Neural cell (in vitro differentiated cells): ENCODE measurements around the gene DIRAS2. TPM values are rescaled to one million over a fixed set of nuclear protein-coding genes. Genes with fewer than 3 reads are reported as not detected.

Experiments used
- H2AFZ ChIP-seq: fragments of 200-600, 300-800 bp; sonication (generic), shearing (Covaris generic); 2 replicates; pipeline ENCODE4 v1.6.0; 2014; ENCODE audit warnings: low read depth, mild to moderate bottlenecking, antibody characterized with exemption, low read length, moderate library complexity
- H3F3A ChIP-seq: fragments of 200-600 bp; shearing (Covaris generic); 2 replicates; pipeline ENCODE4 v1.6.1; 2016; ENCODE audit warnings: mild to moderate bottlenecking, moderate library complexity, mixed read lengths, antibody characterized with exemption, low read length; ENCODE audit not compliant: insufficient read depth, poor library complexity, severe bottlenecking
- H3K27ac ChIP-seq: fragments of 200-600, 300-800 bp; sonication (generic), shearing (Covaris generic); 2 replicates; pipeline ENCODE4 v1.5.1; 2014; ENCODE audit warnings: mild to moderate bottlenecking, low read length, moderate library complexity
- H3K27me3 ChIP-seq: fragments of 300-800, 200-600 bp; sonication (generic), shearing (Covaris generic); 2 replicates; pipeline ENCODE4 v1.6.0; 2014; ENCODE audit warnings: mild to moderate bottlenecking, low read depth, low read length, moderate library complexity; ENCODE audit not compliant: insufficient read depth
- H3K36me3 ChIP-seq: fragments of 300-800, 200-600 bp; sonication (generic), shearing (Covaris generic); 2 replicates; pipeline ENCODE4 v1.5.1; 2014; ENCODE audit warnings: mild to moderate bottlenecking, antibody characterized with exemption, low read length, moderate library complexity; ENCODE audit not compliant: insufficient read depth
- H3K4me2 ChIP-seq: fragments of 300-800, 200-600 bp; sonication (generic), shearing (Covaris generic); 2 replicates; pipeline ENCODE4 v1.6.0; 2014; ENCODE audit warnings: mild to moderate bottlenecking, low read length
- H3K4me3 ChIP-seq: fragments of 300-800, 200-600 bp; sonication (generic), shearing (Covaris generic); 2 replicates; pipeline ENCODE4 v1.5.1; 2014; ENCODE audit warnings: mild to moderate bottlenecking, low read length, moderate library complexity
- H3K79me2 ChIP-seq: fragments of 200-600 bp; shearing (Covaris generic); replicated peaks from 2 replicates; pipeline ENCODE4 v1.6.0; 2014; ENCODE audit warnings: mild to moderate bottlenecking, low read length, moderate library complexity; ENCODE audit not compliant: insufficient read depth
- H3K9ac ChIP-seq: fragments of 300-800, 200-600 bp; sonication (generic), shearing (Covaris generic); 2 replicates; pipeline ENCODE4 v1.6.1; 2016; ENCODE audit warnings: mild to moderate bottlenecking, low read length, mixed read lengths
- H3K9me2 ChIP-seq: fragments of 200-600 bp; shearing (Covaris generic); 2 replicates; pipeline ENCODE4 v1.6.1; 2016; ENCODE audit warnings: mild to moderate bottlenecking, low read length, mixed read lengths; ENCODE audit not compliant: insufficient read depth
- H3K9me3 ChIP-seq: fragments of 200-600, 300-800 bp; sonication (generic), shearing (Covaris generic); 2 replicates; pipeline ENCODE4 v1.6.1; 2016; ENCODE audit warnings: mild to moderate bottlenecking, mixed run types, low read length, moderate library complexity, mixed read lengths
- H4K20me1 ChIP-seq: fragments of 200-600 bp; shearing (Covaris generic); 2 replicates; pipeline ENCODE4 v1.6.1; 2016; ENCODE audit warnings: mild to moderate bottlenecking, mixed run types; ENCODE audit not compliant: insufficient read depth
- EP300 ChIP-seq: fragments of 450-650 bp; conservative IDR thresholded peaks from 2 replicates; pipeline ENCODE4 v1.6.1; 2014; ENCODE audit warnings: antibody characterized with exemption, mild to moderate bottlenecking, moderate library complexity; ENCODE audit not compliant: poor library complexity, severe bottlenecking
- EZH2 ChIP-seq: fragments of 200-600, 300-800 bp; shearing (Covaris generic), sonication (generic); IDR thresholded peaks from 2 replicates; pipeline ENCODE4 v1.6.1; 2014; ENCODE audit warnings: antibody characterized with exemption, low read length, borderline replicate concordance, mild to moderate bottlenecking; ENCODE audit not compliant: insufficient read depth, poor library complexity, severe bottlenecking
- MXI1 ChIP-seq: fragments of 450-650 bp; conservative IDR thresholded peaks from 2 replicates; pipeline ENCODE4 v1.6.1; 2014; ENCODE audit warnings: antibody characterized with exemption, mild to moderate bottlenecking; ENCODE audit not compliant: poor library complexity, severe bottlenecking
- POLR2AphosphoS5 ChIP-seq: IDR thresholded peaks from 2 replicates; pipeline ENCODE4 v1.6.1; 2012
- RAD21 ChIP-seq: fragments of 450-650 bp; conservative IDR thresholded peaks from 2 replicates; pipeline ENCODE4 v1.6.1; 2014; ENCODE audit warnings: antibody characterized with exemption, mild to moderate bottlenecking, moderate library complexity
- REST ChIP-seq: IDR thresholded peaks from 2 replicates; pipeline ENCODE4 v1.6.1; 2012; ENCODE audit warnings: borderline replicate concordance
- SMC3 ChIP-seq: fragments of 450-650 bp; conservative IDR thresholded peaks from 2 replicates; pipeline ENCODE4 v1.6.1; 2014; ENCODE audit warnings: antibody characterized with exemption, mild to moderate bottlenecking, moderate library complexity; ENCODE audit not compliant: poor library complexity
- TAF1 ChIP-seq: IDR thresholded peaks from 2 replicates; pipeline ENCODE4 v1.6.1; 2012; ENCODE audit warnings: low read depth
- polyA plus RNA-seq: library from polyadenylated mRNA; depleted of rRNA; stranded (reverse); fragments of >200 nt; gene quantifications from 2 replicates; pipeline ENCODE4 v1.2.3, GENCODE V29; 2014
- TF ChIP-seq, protein P1 (sequence below): fragments of 450-650 bp; IDR thresholded peaks from 2 replicates; pipeline ENCODE4 v1.5.1; 2014; ENCODE audit warnings: antibody characterized with exemption, mild to moderate bottlenecking, moderate library complexity; ENCODE audit not compliant: poor library complexity, severe bottlenecking

The DIRAS2 gene
- polyA plus RNA-seq, 1 donor from 2014 or later, result 26.7 TPM

GRCh38 chr9:90600029-90600428 lies 42.6 kb downstream of the DIRAS2 start:
- H2AFZ ChIP-seq, result no peak overlapping the region
- TF ChIP-seq MXI1 (no peak), REST (no peak), POLR2AphosphoS5 (no peak), SMC3 (no peak)
- TF ChIP-seq, protein P1, sequence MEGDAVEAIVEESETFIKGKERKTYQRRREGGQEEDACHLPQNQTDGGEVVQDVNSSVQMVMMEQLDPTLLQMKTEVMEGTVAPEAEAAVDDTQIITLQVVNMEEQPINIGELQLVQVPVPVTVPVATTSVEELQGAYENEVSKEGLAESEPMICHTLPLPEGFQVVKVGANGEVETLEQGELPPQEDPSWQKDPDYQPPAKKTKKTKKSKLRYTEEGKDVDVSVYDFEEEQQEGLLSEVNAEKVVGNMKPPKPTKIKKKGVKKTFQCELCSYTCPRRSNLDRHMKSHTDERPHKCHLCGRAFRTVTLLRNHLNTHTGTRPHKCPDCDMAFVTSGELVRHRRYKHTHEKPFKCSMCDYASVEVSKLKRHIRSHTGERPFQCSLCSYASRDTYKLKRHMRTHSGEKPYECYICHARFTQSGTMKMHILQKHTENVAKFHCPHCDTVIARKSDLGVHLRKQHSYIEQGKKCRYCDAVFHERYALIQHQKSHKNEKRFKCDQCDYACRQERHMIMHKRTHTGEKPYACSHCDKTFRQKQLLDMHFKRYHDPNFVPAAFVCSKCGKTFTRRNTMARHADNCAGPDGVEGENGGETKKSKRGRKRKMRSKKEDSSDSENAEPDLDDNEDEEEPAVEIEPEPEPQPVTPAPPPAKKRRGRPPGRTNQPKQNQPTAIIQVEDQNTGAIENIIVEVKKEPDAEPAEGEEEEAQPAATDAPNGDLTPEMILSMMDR, result no peak
- H3K9me2 ChIP-seq, result no peaks in the 10 kb centered on the region
- no peaks in the 10 kb centered on the region for H4K20me1 ChIP-seq
- no peak overlapping the region for H3K9ac ChIP-seq
- no peaks in the 10 kb centered on the region for H3K27me3 ChIP-seq
- no peak overlapping the region for H3K4me2 ChIP-seq
- H3F3A ChIP-seq, result no peaks in the 10 kb centered on the region
- no peaks in the 10 kb centered on the region for H3K79me2 ChIP-seq
- no peaks in the 10 kb centered on the region for H3K36me3 ChIP-seq
- H3K9me3 ChIP-seq, result no peaks in the 10 kb centered on the region
- H3K27ac ChIP-seq, result no peak overlapping the region
- H3K4me3 ChIP-seq, result no peak overlapping the region

- no peak overlapping the region for H3K4me3 ChIP-seq
Observed at GRCh38 chr9:90598191-90598590, 44.4 kb downstream of the DIRAS2 start.

More at GRCh38 chr9:90598191-90598590, 44.4 kb downstream of the DIRAS2 start:
- TF ChIP-seq EZH2 (no peak), POLR2AphosphoS5 (no peak), MXI1 (no peak), EP300 (no peak), SMC3 (no peak), RAD21 (no peak), REST (no peak), TAF1 (no peak)
- TF ChIP-seq, protein P1, result no peak
- Histone ChIP-seq H3F3A (no peaks in the 10 kb centered on the region), H3K79me2 (no peaks in the 10 kb centered on the region), H2AFZ (no peak overlapping the region), H3K36me3 (no peaks in the 10 kb centered on the region), H3K27me3 (no peaks in the 10 kb centered on the region), H3K9me2 (no peaks in the 10 kb centered on the region), H4K20me1 (no peaks in the 10 kb centered on the region), H3K27ac (no peak overlapping the region), H3K9me3 (no peaks in the 10 kb centered on the region), H3K9ac (no peak overlapping the region), H3K4me2 (no peak overlapping the region)
